ENCODE data around the gene MUC20. TPM values are rescaled to one million over a fixed set of nuclear protein-coding genes. Genes with fewer than 3 reads are reported as not detected.

The MUC20 gene
- total and polyA plus RNA-seq, 2 experiments from 2014 or later: not detected

DNA sequence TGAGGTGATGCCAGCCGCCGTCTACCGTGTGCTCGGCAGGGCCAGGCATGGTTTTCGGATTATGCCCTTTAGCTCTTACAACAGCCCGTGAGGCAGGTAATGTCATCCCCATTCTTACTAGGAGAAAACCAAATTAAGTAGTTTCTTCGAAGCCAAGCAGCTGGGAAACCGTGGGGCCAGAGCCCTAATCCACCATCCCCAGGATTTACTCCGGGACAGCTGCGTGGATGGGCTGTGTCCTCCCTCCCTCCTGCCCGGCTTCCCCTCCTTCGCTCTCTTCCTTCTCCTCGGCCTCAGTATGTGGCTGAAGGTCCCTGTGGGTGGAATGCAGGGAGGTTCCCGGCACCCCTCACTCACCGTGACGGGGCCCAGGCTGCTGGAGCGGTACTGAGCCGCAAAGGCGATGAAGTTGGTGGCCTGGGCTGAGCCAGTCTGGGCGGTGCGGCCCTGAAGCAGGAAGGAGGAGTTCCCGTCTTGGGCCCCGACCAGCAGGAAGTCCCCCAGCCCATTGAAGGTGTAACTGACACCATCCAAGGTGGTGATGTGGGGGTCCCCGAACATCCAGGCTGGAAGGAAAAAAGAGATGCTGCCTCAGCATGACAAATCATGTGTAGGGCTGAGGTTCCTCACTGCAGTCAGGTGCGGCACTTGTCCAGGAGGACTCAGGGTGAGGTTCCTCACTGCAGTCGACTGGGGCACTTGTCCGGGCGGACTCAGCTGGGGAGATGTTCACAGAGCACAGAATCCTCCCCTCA is 42.5 kb downstream of the MUC20 start:
- Histone ChIP-seq H4K20me1 (ENCODE audit: insufficient read depth) (no peaks in the 10 kb centered on the region), H3K9me3 (ENCODE audit: low read depth) (no peaks in the 10 kb centered on the region), H2AFZ (no peak overlapping the region), H3K27ac (no peak overlapping the region), H3K4me2 (ENCODE audit: unreplicated experiment) (no peak overlapping the region), H3K9ac (no peak overlapping the region), H3K4me1 (ENCODE audit: insufficient read depth) (no peaks in the 10 kb centered on the region), H3F3A (ENCODE audit: insufficient read depth) (no peaks in the 10 kb centered on the region), H3K4me3 (no peak overlapping the region), H3K36me3 (ENCODE audit: low read depth) (no peaks in the 10 kb centered on the region), H3K9me2 (ENCODE audit: insufficient read depth) (no peaks in the 10 kb centered on the region), H3K27me3 (replicated peaks; ENCODE audit: insufficient read depth) (peaks cover 10% of the 10 kb centered on the region), H3K79me2 (ENCODE audit: insufficient read depth) (no peaks in the 10 kb centered on the region)
- 64 to 69% methylated on average over 27 to 28 of the region's 28 CpGs for WGBS, 2 experiments (ENCODE audit: low coverage in 1 of 2, low lambda C conversion rate in 2 of 2, missing lambda C conversion rate in 2 of 2)
- DNase-seq: no peak
- TF ChIP-seq EZH2 (IDR thresholded peaks at IDR 0.05; ENCODE audit: insufficient read depth, poor library complexity, severe bottlenecking) (no peak), EZH2phosphoT487 (IDR thresholded peaks at IDR 0.05; ENCODE audit: insufficient read depth, low read depth) (no peak)
- in situ Hi-C loops (cut with MboI): no loop called here

GRCh38 chr3:195763843-195764825 is 43.4 kb downstream of the MUC20 start:
- DNase-seq: no peak

DNA sequence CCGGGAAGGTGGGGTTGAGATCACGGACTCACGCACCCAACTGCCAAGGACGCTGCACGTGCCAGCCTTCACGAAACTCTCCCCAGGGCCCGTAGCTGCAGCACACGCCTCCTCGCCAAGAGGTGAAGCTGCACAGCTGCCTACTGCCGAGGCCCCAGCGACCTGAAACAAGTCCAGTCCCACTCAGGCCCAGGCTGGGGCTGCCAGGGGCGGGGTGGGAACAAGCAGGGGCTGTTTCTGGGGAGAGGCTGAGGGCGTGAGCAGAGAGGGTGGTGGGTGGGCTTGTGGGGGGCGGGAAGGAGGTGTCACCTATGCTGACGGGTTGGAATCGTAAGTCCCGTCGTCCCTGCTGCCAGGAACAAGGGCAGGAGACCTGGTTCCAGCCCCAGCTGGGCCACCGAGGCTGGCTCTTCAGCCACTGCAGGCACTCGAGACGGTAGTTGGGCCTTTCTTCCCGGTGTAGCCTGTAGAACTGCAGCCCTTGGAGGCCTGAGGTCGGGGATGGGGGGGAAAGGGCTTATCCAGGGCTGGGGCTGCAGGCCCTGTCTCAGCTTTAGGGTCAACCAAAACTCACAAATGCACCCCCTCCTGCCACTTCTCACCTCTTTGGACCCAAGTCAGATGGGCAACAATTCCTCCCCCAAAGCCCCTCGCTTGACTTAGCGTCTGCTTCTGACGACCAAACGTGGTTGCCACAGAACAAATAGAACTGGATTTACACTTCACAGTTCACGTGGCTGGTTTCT is 44.4 kb downstream of the MUC20 start:
- DNase-seq: no peak
- peaks cover 10% of the 10 kb centered on the region for H3K27me3 ChIP-seq (replicated peaks; ENCODE audit: insufficient read depth)

More at GRCh38 chr3:195763843-195764825, 43.4 kb downstream of the MUC20 start:
- Histone ChIP-seq H3K4me3 (no peak overlapping the region), H3F3A (ENCODE audit: insufficient read depth) (no peaks in the 10 kb centered on the region), H3K9me3 (ENCODE audit: low read depth) (no peaks in the 10 kb centered on the region), H3K4me1 (ENCODE audit: insufficient read depth) (no peaks in the 10 kb centered on the region), H4K20me1 (ENCODE audit: insufficient read depth) (no peaks in the 10 kb centered on the region), H3K9ac (no peak overlapping the region), H2AFZ (no peak overlapping the region), H3K4me2 (ENCODE audit: unreplicated experiment) (no peak overlapping the region), H3K79me2 (ENCODE audit: insufficient read depth) (no peaks in the 10 kb centered on the region), H3K27me3 (replicated peaks; ENCODE audit: insufficient read depth) (peaks cover 10% of the 10 kb centered on the region), H3K27ac (no peak overlapping the region), H3K9me2 (ENCODE audit: insufficient read depth) (no peaks in the 10 kb centered on the region), H3K36me3 (ENCODE audit: low read depth) (no peaks in the 10 kb centered on the region)
- in situ Hi-C loops (cut with MboI): no loop called here
- WGBS, 2 experiments (ENCODE audit: low coverage in 1 of 2, low lambda C conversion rate in 2 of 2, missing lambda C conversion rate in 2 of 2): 50 to 54% methylated on average over 24 to 26 of the region's 26 CpGs
- no peak for TF ChIP-seq EZH2 (IDR thresholded peaks at IDR 0.05; ENCODE audit: insufficient read depth, poor library complexity, severe bottlenecking)
- TF ChIP-seq EZH2phosphoT487 (IDR thresholded peaks at IDR 0.05; ENCODE audit: insufficient read depth, low read depth): no peak

GRCh38 chr3:195766671-195767070 is 45.9 kb downstream of the MUC20 start:
- Histone ChIP-seq H3K27me3 (replicated peaks; ENCODE audit: insufficient read depth) (no peaks in the 10 kb centered on the region), H3K4me1 (ENCODE audit: insufficient read depth) (no peaks in the 10 kb centered on the region), H3K36me3 (ENCODE audit: low read depth) (no peaks in the 10 kb centered on the region), H3K9me3 (ENCODE audit: low read depth) (no peaks in the 10 kb centered on the region), H3K9me2 (ENCODE audit: insufficient read depth) (no peaks in the 10 kb centered on the region), H3K9ac (no peak overlapping the region), H3K27ac (no peak overlapping the region), H2AFZ (no peak overlapping the region), H3K4me2 (ENCODE audit: unreplicated experiment) (no peak overlapping the region), H3K79me2 (ENCODE audit: insufficient read depth) (no peaks in the 10 kb centered on the region), H4K20me1 (ENCODE audit: insufficient read depth) (no peaks in the 10 kb centered on the region), H3F3A (ENCODE audit: insufficient read depth) (no peaks in the 10 kb centered on the region), H3K4me3 (no peak overlapping the region)
- in situ Hi-C loops (cut with MboI): no loop called here
- 77 to 78% methylated on average over 14 of the region's 14 CpGs for WGBS, 2 experiments (ENCODE audit: low coverage in 1 of 2, low lambda C conversion rate in 2 of 2, missing lambda C conversion rate in 2 of 2)
- TF ChIP-seq EZH2 (IDR thresholded peaks at IDR 0.05; ENCODE audit: insufficient read depth, poor library complexity, severe bottlenecking) (no peak), EZH2phosphoT487 (IDR thresholded peaks at IDR 0.05; ENCODE audit: insufficient read depth, low read depth) (no peak)
- DNase-seq: no peak

More for the DNA sequence above, 44.4 kb downstream of the MUC20 start:
- no peak overlapping the region for H3K9ac ChIP-seq
- TF ChIP-seq EZH2 (IDR thresholded peaks at IDR 0.05; ENCODE audit: insufficient read depth, poor library complexity, severe bottlenecking): no peak
- H4K20me1 ChIP-seq (ENCODE audit: insufficient read depth): no peaks in the 10 kb centered on the region
- H2AFZ ChIP-seq: no peak overlapping the region
- H3K4me2 ChIP-seq (ENCODE audit: unreplicated experiment): no peak overlapping the region
- no peaks in the 10 kb centered on the region for H3K9me3 ChIP-seq (ENCODE audit: low read depth)
- no peaks in the 10 kb centered on the region for H3K36me3 ChIP-seq (ENCODE audit: low read depth)
- WGBS, 2 experiments (ENCODE audit: low coverage in 1 of 2, low lambda C conversion rate in 2 of 2, missing lambda C conversion rate in 2 of 2): 53 to 62% methylated on average over 22 to 28 of the region's 28 CpGs
- no peak overlapping the region for H3K4me3 ChIP-seq
- in situ Hi-C loops (cut with MboI): no loop called here
- H3K9me2 ChIP-seq (ENCODE audit: insufficient read depth): no peaks in the 10 kb centered on the region
- no peaks in the 10 kb centered on the region for H3F3A ChIP-seq (ENCODE audit: insufficient read depth)
- no peak overlapping the region for H3K27ac ChIP-seq
- H3K4me1 ChIP-seq (ENCODE audit: insufficient read depth): no peaks in the 10 kb centered on the region
- H3K79me2 ChIP-seq (ENCODE audit: insufficient read depth): no peaks in the 10 kb centered on the region
